NK-92 (cell line): ENCODE results near the gene FMO4.
A peak's percentile ranks its signal among the peaks of the same experiment; 100 is the strongest.
"Not testable (repeated sequence)": the region's sequence is repeated elsewhere in the genome, so short reads cannot be mapped to it uniquely, and the experiment has no call there.

Experiments used
- DNase-seq: peaks from one replicate; lab custom pipeline; 2025; ENCODE audit not compliant: unreplicated experiment; lab: John Stamatoyannopoulos, UW

FMO4 gene, protein sequence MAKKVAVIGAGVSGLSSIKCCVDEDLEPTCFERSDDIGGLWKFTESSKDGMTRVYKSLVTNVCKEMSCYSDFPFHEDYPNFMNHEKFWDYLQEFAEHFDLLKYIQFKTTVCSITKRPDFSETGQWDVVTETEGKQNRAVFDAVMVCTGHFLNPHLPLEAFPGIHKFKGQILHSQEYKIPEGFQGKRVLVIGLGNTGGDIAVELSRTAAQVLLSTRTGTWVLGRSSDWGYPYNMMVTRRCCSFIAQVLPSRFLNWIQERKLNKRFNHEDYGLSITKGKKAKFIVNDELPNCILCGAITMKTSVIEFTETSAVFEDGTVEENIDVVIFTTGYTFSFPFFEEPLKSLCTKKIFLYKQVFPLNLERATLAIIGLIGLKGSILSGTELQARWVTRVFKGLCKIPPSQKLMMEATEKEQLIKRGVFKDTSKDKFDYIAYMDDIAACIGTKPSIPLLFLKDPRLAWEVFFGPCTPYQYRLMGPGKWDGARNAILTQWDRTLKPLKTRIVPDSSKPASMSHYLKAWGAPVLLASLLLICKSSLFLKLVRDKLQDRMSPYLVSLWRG

DNA sequence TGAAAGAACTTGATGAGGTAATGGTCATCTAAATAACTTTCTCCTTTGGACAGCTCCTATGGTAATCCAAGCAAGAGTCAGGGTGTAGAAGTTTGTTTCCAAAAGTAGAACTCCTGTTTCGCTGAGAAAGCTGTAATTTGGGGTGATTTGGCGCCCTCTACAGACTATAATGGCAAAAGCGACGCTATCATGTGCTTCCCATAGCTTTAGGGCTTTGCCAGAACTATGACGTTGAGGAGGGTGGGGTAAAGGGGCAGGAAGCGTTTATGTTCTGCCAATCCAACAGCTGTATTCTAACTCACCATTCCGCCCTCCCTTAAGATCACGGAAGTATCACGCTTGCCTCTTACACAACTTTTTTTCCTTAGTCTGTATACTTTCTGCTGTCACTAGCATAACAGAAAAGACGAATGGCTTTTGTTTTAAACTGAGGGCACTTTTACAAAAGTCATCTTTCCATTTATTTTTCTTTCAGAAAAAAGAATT is at the start of gene FMO4:
FMO4 (plus strand) TSS at position 349 of the 486 bp plus-strand sequence. CDS start 5,643 bp downstream, outside the sequence.
- DNase-seq = peak; percentile 28

DNA sequence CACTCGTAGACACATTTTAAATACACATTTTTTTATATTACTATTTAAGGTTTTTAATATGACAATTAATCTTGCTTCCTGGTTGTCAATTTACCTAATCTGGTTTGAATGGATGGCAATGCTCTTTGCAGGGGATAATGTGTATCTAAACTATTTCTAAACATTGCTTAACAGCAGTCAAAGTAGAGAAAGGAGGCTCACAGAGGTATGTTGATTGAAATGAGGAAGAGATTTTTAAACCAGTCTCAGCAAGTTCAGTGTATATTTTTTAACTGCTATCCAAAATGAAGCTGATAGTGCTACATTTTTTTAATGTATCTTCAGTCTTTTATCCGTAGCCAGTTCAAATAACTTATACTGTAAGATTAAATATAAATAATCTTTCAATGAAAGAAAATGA is 48.3 kb upstream of the FMO4 start:
- no peak for DNase-seq

DNA sequence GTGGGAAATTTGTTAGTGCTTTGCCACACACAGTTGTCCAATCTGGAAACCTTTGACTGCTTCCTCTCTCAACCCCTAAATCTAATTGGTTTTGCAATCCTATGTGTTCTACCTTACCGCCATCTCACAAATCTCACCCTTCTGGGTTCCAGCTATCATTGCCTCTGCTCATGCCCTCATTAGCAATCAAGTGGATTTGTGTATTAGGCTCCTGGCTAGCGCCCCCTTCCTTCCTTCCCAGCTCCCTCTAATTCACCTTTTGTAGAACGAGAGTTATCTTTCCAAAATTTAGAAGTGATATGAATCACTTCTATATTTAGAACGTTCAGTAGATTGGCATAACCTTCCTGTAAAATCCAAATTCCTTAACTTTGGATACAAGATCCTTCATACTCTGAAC is 47.1 kb upstream of the FMO4 start:
- DNase-seq = no peak

DNA sequence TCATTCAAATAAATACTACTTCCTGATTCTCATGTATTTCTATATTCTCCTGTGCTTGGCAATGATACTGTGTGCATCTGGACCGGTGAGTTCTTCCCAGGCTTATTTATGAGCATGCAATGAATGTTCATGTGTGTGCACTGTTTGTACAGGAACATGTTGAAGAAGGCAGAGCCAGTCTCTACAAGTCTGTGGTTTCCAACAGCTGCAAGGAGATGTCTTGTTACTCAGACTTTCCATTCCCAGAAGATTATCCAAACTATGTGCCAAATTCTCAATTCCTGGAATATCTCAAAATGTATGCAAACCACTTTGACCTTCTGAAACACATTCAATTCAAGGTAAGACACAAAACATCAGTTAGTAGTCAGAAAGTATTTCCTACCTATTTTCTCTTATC is 46.6 kb upstream of the FMO4 start:
- no peak for DNase-seq

DNA sequence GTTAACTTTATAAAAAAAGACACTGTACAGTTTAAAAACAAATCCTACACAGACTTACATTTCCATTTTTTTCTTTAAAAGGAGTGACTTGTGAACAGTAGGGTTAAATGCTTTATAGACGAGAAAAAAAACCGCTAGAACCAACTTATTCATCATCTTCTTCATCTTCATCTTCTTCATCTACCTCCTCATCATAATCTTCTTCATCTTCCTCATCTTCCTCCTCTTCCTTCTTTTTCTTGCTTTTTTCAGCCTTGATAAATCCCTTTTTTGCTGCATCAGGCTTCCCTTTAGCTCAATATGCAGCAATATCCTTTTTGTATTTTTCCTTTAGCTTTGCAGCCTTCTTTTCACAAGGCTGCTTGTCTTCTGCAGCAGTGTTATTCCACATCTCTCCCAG is 43.2 kb upstream of the FMO4 start:
- DNase-seq = no peak

DNA sequence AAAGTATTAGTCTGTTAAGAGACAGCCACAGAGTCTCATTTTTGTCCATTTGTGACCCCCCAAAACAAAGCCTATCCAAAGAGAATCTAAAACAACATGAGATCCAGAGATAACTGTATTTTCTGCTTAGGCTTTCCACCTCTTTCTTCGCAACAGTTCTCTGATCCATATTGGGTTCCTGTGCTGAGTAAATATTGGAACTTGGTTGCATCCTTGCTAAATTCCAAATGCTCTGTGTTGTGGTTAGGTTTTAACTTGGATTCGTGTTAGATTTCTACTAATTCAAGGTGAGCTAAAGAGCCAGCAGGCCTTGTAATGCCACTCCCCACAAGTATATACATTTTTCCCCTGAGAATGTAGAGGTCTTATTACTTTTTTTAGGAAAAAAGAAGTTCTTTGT is 36.4 kb upstream of the FMO4 start:
- no peak for DNase-seq

DNA sequence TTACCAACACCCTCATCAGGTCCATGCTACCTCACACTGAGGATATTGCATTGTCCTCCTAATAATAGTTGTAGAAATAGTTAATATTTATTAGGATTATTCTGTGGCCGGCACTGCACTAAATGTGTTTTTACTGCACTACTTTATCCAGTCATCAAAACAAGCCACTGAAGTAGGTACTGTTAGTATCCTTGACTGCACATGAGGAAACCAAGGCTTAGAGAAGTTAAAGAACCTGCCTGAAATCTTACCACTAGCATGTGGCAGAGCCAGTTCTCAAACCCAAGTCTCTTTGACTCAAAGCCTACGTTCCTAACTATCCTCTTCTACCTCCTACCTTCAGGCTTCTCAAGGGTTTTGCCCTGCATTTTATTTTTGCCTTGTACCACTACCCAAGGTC is 34.7 kb upstream of the FMO4 start:
- no peak for DNase-seq

DNA sequence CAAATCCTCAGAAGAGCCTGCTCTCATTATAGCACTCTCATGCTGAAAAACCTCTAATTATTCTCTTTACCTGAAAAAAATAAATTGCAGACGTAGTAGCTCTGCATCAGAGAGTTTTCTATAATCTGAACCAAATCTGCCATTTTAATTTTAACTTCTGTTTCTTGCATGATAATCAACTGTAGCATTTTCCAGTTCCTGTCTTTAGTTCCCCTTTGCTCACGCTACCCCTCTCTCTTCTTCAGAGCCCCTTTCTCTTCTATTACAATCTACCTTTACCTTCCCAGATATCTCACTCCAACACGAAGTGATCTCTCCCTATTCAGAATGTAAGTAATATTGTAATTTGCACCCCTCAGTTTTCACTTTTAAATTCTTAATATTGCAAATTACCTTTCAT is 34.3 kb upstream of the FMO4 start:
- no peak for DNase-seq

DNA sequence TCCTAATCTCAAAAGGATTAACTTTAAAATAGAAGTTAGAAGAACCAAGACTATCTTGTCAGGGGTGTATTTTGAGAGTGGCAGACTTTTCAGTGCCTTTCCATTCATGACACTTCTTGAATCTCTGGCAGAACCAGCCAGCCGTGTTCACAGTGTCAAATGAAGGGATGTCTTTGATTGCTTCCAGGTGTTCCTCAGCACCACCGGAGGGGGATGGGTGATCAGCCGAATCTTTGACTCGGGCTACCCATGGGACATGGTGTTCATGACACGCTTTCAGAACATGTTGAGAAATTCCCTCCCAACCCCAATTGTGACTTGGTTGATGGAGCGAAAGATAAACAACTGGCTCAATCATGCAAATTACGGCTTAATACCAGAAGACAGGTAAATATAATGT is 33.4 kb upstream of the FMO4 start:
- no peak for DNase-seq

DNA sequence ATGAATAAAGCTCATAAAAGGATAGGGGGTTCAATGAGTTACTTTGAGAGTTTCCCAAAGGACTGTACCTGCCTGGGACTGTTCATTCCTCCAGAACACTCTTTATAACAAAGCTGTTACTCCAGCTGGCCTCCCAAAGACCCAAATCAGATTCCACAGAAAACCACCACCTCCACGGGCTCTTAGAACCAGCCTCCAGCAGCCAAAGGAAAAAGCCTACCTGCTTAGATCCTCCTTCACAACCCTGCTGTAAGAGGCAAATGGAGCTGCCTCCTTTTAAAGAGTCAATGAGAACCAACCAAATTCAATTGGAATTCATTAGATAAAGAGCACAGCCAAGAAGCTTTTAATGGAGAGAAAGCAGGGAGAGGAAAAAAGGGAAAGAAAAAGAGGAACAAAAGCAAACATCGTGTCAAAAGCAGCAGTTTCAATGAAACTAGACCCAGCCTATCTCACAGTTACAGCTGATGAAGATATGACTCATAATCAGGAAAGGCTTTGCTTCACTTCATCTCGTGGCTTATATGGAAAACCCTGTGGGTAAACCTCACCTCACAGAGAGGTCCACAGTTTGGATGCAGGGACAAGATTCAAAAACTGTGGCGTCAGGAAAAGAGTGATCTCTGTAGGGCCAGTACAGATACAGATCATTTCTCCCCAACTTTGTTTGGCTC is 27.8 kb upstream of the FMO4 start:
- no peak for DNase-seq

DNA sequence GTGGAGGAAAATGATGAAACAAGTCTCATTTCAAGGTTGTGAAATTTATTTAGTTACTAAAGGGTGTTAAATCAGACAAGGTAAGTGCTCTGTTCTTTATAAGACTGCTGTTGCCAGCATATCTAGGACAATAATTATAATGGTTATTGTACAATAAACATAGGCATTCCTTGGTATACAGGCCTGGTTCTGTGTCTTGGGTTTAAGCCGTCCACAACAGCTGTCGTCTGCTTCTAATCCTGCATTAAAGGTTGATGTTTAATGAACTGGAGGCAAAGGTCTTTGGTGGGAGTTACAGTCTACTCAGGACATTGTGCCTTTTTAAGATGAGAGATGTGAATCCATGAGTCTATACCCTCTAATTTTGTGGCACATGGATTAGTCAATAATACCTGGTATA is 23.4 kb upstream of the FMO4 start:
- no peak for DNase-seq

DNA sequence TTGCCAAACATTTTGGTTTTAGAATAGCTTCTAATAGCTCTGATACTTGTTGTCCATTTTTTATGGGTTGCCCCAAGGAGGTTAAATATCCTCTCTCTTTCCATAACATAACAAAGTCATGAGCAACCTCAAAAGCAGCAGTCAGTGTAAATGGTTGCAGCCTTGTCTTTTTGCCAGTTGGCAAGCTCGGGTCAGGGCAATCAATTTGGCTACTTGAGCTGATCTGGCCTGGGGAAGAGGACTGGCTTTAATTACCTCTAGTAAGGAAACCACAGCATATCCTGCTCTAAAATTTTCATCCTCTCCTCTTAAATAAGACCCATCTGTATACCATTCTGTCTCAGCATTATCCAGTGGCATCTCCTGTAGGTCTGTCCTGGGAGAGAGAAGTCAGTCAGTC is 21.2 kb upstream of the FMO4 start:
- DNase-seq = no peak

DNA sequence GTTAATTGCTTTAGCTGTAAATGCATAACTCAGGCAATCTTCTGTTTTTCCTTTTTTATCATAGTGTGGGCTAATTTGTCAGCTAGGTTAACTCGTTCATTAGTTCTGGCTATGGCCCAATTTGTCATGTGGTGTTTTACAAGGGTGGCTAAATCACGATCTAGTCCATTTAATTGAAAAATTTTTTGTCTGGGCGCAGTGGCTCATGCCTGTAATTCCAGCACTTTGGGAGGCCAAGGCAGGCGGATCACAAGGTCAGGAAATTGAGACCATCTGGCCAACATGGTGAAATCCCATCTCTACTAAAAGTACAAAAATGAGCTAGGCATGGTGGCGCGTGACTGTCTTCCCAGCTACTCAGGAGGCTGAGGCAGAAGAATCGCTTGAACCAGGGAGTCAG is 18.6 kb upstream of the FMO4 start:
- not testable (repeated sequence) for DNase-seq

DNA sequence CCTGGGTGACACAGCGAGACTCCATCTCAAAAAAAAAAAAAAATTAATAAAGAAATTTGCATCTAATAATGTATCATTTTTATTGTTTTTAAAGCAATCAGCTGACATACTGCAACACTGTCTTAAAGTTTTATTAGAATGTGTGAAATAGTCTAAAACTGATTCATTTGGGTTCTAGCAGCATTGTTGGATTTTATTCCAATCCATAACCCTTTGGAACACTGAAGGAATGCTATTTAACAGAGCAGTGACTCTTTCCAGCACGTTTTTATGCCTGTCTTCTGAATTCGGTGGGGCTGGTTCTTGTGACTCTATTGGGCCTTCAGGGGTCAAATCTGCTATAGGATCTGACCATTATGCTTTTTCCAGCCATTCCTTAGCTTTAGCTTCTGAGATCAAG is 18.2 kb upstream of the FMO4 start:
- DNase-seq = no peak

DNA sequence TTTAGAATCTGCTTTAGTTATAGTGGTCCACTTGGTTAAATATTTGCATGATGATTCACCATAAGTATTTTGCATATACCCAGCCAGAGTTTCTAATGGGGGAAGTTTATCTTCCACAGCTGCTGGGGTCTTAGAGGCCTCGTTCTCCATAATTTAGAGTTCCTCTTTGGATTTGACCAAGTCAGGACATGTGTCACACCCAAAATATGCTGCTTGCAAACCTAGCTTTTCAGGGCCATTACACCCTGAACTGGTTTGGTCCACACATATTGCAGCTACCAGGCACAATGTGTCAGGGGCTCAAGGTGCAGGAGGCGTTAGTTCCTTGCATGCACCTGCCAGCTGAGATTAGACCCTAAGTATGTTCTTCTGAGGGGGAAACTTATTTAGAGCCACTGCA is 17.1 kb upstream of the FMO4 start:
- no peak for DNase-seq

DNA sequence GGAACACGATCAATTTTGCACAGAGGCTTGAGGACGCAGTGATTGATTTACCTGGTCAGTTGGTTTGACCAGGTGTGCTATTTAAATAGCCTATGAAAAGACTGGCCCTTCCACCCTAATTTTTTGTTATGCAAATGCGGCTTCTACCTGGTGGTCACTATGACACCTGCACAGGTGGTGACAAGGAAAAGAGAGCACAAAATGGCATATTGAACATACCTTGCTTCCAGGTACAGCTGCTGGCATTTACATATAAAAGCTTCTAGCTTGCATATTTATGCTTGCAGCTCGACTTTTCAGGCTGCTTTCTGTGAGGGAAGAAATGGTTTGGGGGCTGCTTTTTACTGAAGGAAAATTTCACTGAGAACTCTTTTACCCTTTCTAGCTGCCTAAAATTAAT is 15.3 kb upstream of the FMO4 start:
- no peak for DNase-seq

DNA sequence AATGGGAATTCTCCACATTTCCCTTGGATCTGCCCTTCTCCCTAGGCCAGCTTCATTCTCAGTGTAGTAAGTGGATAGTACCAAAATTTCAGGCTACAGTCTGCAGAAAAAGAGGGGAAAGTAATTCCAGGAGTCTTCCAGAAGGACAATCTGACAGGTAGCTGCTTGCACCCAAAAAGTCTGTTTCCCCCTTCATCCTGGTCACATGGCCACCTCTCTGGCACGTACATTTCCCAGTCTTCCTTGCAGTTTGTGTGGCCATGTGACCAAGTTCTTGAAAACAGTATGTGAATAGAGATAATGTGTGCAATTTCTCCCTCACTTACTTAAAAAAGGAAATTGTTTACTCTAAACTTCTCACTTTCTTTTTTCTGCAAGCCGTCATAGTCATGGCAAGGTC is 14.6 kb upstream of the FMO4 start:
- no peak for DNase-seq

DNA sequence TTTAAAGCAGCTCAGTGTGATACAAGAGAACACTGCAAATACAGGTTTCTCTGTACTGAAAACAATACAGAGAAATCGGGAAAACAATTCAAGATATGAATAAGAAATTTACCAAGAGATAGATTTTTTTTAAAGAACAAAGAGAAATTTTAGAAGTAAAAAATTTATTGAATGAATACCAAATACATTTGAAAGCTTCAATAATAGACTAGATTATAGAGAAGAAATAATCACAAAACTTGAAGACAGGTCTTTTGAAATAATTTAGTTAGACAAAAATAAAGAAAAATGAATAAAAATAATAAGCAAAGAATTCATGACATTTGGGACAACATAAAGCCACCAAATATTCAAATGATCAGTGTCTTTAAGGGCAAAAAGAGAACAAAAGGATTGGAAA is 13.6 kb upstream of the FMO4 start:
- no peak for DNase-seq

DNA sequence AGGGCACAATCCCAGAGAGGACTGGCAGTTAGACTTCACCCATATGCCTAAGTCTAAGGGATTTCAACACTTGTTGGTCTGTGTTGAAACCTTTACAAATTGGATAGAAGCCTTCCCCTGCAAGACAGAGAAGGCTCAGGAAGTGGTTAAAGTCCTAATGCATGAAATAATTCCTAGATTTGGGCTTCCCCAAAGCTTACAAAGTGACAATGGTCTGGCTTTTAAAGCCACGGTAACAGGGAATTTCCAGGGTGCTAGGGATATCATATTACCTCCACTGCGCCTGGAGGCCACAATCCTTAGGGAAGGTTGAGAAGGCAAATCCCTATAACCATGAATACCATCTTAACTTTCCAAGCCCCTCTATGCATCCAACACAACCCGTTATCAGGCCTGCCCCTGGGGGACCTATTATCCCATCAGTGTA is 3.3 kb upstream of the FMO4 start:
- DNase-seq = no peak

DNA sequence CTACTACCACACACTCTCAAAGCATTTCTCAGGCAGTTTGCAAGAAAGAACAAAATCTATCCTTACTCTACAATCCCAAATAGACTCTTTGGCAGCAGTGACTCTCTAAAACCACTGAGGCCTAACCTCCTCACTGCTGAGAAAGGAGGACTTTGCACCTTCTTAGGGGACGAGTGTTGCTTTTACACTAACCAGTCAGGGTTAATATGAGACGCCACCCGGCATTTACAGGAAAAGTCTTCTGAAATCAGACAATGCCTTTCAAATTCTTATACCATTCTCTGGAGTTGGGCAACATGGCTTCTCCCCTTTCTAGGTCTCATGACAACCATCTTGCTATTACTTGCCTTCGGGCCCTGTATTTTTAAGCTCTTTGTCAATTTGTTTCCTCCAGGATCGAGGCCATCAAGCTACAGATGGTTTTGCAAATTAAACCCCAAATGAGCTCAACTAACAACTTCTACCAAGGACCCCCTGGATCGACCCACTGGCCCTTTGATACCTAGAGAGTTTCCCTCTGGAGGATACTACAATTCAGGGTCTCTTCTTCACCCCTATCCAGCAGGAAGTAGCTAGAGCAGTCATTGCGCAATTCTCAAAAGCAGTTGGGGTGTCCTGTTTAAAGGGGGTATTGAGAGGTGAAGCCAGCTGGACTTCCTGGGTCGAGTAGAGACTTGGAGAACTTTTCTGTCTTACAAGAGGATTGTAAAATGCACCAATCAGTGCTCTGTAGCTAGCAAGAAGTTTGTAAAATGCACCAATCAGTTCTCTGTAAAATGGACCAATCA is 2.0 kb upstream of the FMO4 start:
- DNase-seq = no peak

DNA sequence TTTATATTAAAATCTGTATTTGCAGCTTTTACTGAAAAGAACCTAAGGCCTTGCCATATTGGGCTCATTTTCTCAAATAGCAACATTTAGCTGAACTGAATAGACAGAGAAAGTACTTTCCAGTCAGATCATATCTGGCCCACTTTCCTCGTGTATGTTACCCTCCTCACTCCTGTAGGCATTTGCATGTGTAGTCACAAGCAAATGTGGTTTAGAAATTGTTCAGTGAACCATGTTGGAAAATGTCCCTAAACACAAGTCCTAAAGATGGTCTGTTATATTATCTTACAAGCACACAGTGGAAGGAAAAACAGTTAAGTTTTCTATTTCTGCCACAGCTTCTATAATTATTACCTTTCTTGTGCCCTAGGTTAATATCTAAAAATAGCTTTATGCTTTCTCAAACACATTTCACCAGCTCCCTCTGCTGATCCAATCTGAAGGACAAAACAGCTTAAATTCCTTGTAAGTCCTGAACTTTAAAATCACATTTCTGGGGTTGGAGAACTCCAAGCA is 606 bp upstream of the FMO4 start:
- DNase-seq = no peak
